OCI-LY1 (cell line): ENCODE results near the gene RRAGC.

Experiments
- CTCF ChIP-seq: fragments of 200-600 bp; sonication (generic), shearing (Covaris generic); IDR thresholded peaks from 2 replicates; pipeline ENCODE4 v1.5.1; 2017; ENCODE audit warnings: mild to moderate bottlenecking, antibody characterized with exemption, low read length, moderate library complexity, mixed read lengths
- EZH2 ChIP-seq: fragments of 200-600 bp; sonication (generic), shearing (Covaris generic); IDR thresholded peaks from 2 replicates; pipeline ENCODE4 v1.8.0; 2017; ENCODE audit warnings: borderline replicate concordance, mixed run types, mild to moderate bottlenecking, antibody characterized with exemption, low read length, moderate library complexity, mixed read lengths

DNA sequence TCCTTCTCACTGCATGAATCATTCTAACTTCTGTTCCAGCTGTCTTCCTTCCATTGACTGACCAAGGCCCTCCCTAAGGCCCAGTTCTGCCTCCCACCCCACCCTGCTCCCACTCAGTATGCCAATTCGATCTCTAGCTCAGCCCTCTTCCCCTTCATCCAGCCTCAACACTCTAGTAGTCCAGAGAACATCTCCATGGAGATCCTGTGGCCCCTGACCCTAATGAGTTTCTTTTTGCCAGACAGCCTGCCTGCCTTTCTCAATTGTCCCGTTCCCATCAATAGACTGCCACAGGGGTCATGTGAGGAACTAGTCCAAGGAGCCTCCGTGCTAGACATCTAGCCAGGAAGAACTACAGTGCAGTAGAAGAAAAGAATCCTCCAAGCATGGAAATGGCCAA is 26.4 kb downstream of the RRAGC start:
- TF ChIP-seq CTCF (no peak), EZH2 (no peak)
